ENCODE data around the gene EP400. TPM values are rescaled to one million over a fixed set of nuclear protein-coding genes. Genes with fewer than 3 reads are reported as not detected.

The EP400 gene
- total and polyA plus RNA-seq, 8 donors: 5.2 to 39.8 (median 21.6) TPM

- intact Hi-C loops (cut with DNase I; ENCODE audit: low total_unique reads): no loop called here
- TF ChIP-seq EP300 (IDR thresholded peaks at IDR 0.05) (no peak), CTCF (IDR thresholded peaks at IDR 0.05) (no peak)
- no peak for DNase-seq
- Histone ChIP-seq H3K4me1 (no peaks in the 10 kb centered on the region), H3K27me3 (no peaks in the 10 kb centered on the region), H3K36me3 (peaks cover 73 to 100% (median 97%) of the 10 kb centered on the region in 4 donors), H3K4me3 (no peak overlapping the region), H3K27ac (no peak overlapping the region), H3K9me3 (no peaks in the 10 kb centered on the region)
- WGBS, 5 donors: 87 to 95% (median 94%) methylated on average over 10 to 11 of the region's 11 CpGs
Observed at GRCh38 chr12:132023658-132024057, 73.9 kb downstream of the EP400 start.

GRCh38 chr12:132024758-132025157 is 75.0 kb downstream of the EP400 start:
- H3K4me1 ChIP-seq: no peaks in the 10 kb centered on the region
- no peak for DNase-seq
- 81 to 92% (median 83%) methylated on average over 11 of the region's 11 CpGs for WGBS, 5 donors
- no peaks in the 10 kb centered on the region for H3K9me3 ChIP-seq
- no peaks in the 10 kb centered on the region for H3K27me3 ChIP-seq
- no peak overlapping the region for H3K4me3 ChIP-seq
- intact Hi-C loops (cut with DNase I; ENCODE audit: low total_unique reads): no loop called here
- no peak overlapping the region for H3K27ac ChIP-seq
- H3K36me3 ChIP-seq: peaks cover 73 to 100% (median 97%) of the 10 kb centered on the region in 4 donors
- no peak for TF ChIP-seq EP300 (IDR thresholded peaks at IDR 0.05)
- TF ChIP-seq POLR2A (IDR thresholded peaks at IDR 0.05): no peak
- TF ChIP-seq CTCF (IDR thresholded peaks at IDR 0.05): no peak
- TF ChIP-seq POLR2AphosphoS5 (IDR thresholded peaks at IDR 0.05): no peak

GRCh38 chr12:132025526-132025925 is 75.8 kb downstream of the EP400 start:
- Histone ChIP-seq H3K27me3 (no peaks in the 10 kb centered on the region), H3K36me3 (peaks cover 74 to 100% (median 97%) of the 10 kb centered on the region in 4 donors), H3K4me3 (no peak overlapping the region), H3K4me1 (no peaks in the 10 kb centered on the region), H3K27ac (no peak overlapping the region), H3K9me3 (no peaks in the 10 kb centered on the region)
- WGBS, 5 donors: 95 to 99% (median 98%) methylated on average over 13 to 14 of the region's 14 CpGs
- no peak for DNase-seq
- TF ChIP-seq CTCF (IDR thresholded peaks at IDR 0.05) (no peak), POLR2AphosphoS5 (IDR thresholded peaks at IDR 0.05) (no peak), EP300 (IDR thresholded peaks at IDR 0.05) (no peak), POLR2A (IDR thresholded peaks at IDR 0.05) (no peak)
- intact Hi-C loops (cut with DNase I; ENCODE audit: low total_unique reads): no loop called here

GRCh38 chr12:132026061-132026795 is 76.5 kb downstream of the EP400 start:
- Histone ChIP-seq H3K4me1 (no peaks in the 10 kb centered on the region), H3K9me3 (no peaks in the 10 kb centered on the region), H3K36me3 (peaks cover 76 to 100% (median 97%) of the 10 kb centered on the region in 4 donors), H3K27ac (no peak overlapping the region), H3K27me3 (no peaks in the 10 kb centered on the region), H3K4me3 (no peak overlapping the region)
- intact Hi-C loops (cut with DNase I; ENCODE audit: low total_unique reads): no loop called here
- no peak for DNase-seq
- TF ChIP-seq POLR2AphosphoS5 (IDR thresholded peaks at IDR 0.05) (no peak), CTCF (IDR thresholded peaks at IDR 0.05) (no peak)
- 94 to 96% (median 95%) methylated on average over 13 of the region's 13 CpGs for WGBS, 5 donors
